ENCODE measurements around the gene CYTH4.
A peak's percentile ranks its signal among the peaks of the same experiment; 100 is the strongest.

CYTH4 gene

DNA sequence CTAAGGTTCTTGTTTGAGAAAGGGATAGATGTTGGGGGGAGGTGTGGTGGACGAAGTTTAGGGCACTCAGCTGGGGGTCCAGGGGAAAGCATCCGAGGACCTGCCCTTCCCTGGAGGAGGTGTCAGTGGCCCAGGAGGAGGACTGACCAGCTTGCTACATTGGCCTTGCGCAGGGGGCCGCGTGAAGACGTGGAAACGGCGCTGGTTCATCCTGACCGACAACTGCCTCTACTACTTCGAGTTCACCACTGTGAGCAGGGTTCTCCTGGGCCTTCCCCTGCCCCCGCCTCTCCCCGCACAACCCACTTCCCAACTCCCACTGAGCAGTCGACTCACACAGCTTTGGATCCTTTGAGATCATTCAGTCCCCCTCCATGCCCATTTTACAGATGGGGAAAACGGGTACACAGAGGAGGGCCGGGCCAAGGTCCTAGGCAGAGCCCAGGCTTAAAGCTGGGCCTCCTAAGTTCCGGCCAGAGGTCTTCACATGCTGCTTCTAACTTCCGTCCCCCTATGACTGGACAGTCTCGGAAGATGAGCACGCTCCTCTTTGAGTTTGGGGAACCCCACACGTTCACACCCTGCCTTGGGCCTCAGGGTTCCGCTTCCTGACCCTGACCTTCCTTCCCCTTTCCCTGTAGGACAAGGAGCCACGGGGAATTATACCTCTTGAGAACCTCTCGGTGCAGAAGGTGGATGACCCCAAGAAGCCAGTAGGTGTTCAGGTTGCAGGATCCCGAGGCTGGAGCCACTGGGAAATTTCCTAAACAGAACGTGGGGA lies 28.7 kb downstream of the CYTH4 start:
- no peak for DNase-seq (ENCODE audit: low read depth)
- TF ChIP-seq, protein P1, sequence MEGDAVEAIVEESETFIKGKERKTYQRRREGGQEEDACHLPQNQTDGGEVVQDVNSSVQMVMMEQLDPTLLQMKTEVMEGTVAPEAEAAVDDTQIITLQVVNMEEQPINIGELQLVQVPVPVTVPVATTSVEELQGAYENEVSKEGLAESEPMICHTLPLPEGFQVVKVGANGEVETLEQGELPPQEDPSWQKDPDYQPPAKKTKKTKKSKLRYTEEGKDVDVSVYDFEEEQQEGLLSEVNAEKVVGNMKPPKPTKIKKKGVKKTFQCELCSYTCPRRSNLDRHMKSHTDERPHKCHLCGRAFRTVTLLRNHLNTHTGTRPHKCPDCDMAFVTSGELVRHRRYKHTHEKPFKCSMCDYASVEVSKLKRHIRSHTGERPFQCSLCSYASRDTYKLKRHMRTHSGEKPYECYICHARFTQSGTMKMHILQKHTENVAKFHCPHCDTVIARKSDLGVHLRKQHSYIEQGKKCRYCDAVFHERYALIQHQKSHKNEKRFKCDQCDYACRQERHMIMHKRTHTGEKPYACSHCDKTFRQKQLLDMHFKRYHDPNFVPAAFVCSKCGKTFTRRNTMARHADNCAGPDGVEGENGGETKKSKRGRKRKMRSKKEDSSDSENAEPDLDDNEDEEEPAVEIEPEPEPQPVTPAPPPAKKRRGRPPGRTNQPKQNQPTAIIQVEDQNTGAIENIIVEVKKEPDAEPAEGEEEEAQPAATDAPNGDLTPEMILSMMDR (IDR thresholded peaks at IDR 0.05; ENCODE audit: low read length, missing control alignments), result no peak
- H3K4me3 ChIP-seq (replicated peaks; ENCODE audit: low read depth, low read length), result no peak overlapping the region

DNA sequence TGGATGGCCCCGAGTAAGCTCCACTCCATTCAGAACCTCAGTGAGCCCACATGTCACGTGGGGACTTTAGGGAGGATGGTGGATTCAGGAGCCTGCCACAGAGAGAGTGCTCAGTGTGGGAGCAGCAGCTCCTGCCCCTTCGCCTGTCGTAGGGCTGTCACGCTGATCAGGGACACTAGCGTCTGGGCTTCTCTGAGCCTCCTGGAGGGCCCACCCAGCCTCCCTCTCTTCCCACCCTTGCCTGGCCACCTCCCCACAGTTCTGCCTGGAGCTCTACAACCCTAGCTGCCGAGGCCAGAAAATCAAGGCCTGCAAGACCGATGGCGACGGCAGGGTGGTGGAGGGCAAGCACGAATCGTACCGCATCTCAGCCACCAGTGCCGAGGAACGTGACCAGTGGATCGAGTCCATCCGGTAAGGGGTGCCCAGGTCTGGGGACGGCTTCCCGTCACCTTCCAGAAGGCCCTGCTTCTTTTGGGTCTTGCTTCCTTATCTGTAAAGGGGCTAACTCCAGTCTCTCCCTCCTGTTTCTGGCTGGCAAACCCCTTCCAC lies 29.5 kb downstream of the CYTH4 start:
- no peak overlapping the region for H3K4me3 ChIP-seq (replicated peaks; ENCODE audit: low read depth, low read length)
- TF ChIP-seq, protein P1 (IDR thresholded peaks at IDR 0.05; ENCODE audit: low read length, missing control alignments), result no peak
- no peak for DNase-seq (ENCODE audit: low read depth)

DNA sequence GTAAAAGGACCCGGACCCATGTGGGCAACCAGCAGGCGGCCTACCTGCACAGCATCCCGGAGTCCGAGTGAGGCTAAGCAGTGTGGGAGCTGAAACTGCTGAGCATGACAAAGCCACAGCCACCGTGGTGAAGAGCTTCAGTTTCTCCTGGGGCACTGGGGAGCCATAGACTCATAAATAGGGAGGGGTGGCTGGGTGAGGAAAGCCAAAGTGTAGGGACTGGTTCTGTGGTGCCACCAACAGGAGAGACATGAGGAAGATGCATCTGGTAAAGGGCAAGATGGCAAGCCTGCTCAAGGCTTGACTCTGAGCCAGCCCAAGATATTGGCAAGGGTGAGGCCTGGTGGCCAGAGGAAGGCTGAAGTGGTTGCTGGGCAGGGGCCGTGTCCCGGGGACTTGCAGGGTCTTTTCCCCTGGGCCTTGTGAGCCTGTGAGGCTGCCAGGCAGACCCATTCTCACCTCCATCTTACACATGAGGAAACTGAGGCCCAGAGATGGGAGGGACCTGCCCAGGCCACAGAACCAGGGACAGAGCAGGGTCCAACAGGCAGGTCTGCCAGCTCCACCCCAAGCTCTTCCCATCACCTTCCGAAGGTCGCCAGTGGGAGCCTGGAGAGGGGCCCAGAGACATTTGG lies 30.4 kb downstream of the CYTH4 start:
- no peak for DNase-seq (ENCODE audit: low read depth)
- TF ChIP-seq, protein P1 (IDR thresholded peaks at IDR 0.05; ENCODE audit: low read length, missing control alignments), result no peak
- no peak overlapping the region for H3K4me3 ChIP-seq (replicated peaks; ENCODE audit: low read depth, low read length)

DNA sequence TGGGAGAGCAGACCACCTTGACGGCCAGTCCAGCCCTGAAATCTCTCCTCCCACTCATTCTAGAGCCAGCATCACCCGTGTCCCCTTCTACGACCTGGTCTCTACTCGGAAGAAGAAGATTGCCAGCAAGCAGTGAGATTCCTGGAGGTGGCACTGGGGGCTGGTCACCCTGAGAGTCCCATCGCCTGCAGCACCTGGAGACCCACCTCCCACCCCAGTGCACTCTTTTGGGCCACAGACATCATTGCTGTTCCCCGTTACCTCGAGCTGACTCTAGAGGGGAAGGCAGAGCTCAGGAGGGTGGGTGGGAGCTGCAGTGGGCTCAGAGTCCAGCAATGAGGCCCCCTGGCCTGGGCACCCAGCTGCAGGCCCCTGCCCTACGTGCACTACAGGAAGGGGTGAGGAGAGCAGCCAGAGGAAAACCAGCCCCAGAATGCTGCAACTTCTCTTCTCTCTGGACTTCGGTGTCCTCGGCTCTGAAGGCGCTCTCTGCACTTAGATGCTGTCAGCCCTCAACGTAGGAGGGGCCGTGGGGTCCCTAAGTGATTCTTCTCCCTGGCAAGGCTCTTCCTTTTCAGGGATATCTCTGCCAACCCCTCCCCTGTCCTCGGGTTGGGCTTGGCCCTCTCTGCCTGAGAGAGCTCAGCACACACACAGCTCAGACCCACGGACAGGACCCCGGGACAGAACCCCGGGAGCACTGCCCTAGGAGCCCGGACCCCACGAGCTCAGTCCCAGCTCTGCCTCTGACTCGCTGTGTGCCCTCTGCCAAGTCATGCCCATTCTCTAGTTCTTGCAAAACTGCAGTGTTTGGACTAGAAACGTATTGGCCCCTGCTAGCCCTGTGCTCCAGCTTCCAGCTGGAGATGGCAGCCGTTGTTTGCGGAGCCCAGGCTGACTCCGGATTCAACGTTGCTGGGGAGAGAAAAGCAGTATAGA lies 31.3 kb downstream of the CYTH4 start:
- DNase-seq (ENCODE audit: low read depth), result peak; percentile 36
- H3K4me3 ChIP-seq (replicated peaks; ENCODE audit: low read depth, low read length), result no peak overlapping the region
- TF ChIP-seq, protein P1 (IDR thresholded peaks at IDR 0.05; ENCODE audit: low read length, missing control alignments), result no peak

DNA sequence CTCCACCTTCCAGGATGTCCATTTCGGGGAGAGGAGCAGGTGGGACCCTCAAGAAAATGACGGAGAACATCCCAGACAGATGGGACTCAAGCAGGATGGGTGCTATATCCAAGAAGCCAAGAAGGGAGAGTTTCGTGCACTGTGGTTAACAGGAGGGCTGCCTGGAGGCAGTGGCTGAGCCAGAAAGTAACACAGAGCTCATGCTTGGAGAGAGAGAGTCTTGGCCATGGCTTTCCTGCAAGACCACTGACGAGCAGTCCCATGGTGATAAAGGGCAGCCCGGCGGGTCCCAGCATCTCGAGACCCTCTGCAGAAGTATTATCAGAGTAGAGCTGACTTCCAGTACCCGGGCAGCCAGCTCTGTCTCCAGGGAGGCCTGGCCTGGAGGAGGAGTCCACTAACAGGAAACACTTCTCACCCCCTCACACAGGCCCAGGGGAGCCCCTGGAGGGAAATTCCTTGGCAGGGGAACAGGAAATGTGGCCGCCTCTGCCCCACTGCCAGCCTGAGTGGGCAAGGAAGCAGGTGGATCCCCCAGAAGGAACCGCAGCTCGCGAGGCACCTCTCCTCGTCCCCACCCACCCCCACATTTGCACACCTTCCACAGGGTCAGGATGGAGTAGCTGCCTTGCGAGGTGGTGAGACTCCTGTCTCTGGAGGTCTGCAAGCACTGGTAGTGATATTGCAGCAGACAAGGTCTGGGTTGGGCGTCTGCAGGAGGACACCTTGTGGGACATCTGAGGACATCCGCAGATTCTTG lies 32.2 kb downstream of the CYTH4 start:
- TF ChIP-seq, protein P1 (IDR thresholded peaks at IDR 0.05; ENCODE audit: low read length, missing control alignments), result no peak
- DNase-seq (ENCODE audit: low read depth), result no peak
- no peak overlapping the region for H3K4me3 ChIP-seq (replicated peaks; ENCODE audit: low read depth, low read length)

DNA sequence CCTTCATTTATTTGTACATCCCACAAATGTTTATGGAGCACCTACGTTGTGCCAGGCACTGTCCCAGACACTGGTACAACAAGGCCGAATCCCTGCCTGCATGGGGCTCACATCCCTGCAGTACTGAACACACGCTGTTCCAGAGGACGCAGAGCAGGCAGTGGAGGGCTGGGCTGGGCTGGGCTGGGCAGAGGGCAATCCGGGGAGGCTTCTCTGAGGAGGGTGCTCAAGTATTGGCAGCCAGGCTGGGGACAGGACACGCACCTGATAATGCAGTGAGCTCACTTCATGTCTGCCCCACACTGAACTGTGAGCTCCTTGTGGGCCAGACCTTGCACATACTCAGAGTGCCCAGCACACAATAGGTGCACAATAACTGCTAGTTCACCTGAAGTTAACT lies 34.1 kb downstream of the CYTH4 start:
- no peak for DNase-seq (ENCODE audit: low read depth)
- no peak overlapping the region for H3K4me3 ChIP-seq (replicated peaks; ENCODE audit: low read depth, low read length)
- TF ChIP-seq, protein P1 (IDR thresholded peaks at IDR 0.05; ENCODE audit: low read length, missing control alignments), result no peak
